AG04449 (cell line): ENCODE measurements around the gene KEL.

Experiments used
- CTCF ChIA-PET: fragments of 350-600 bp; formaldehyde crosslinking; extraction: SDS; loops from one replicate; lab custom pipeline; 2021; ENCODE audit warnings: antibody characterized with exemption; lab: Yijun Ruan, JAX
- POLR2A ChIA-PET: fragments of 400-600, 350-600 bp; formaldehyde crosslinking; extraction: SDS; loops from one replicate; lab custom pipeline; 2020; ENCODE audit warnings: antibody characterized with exemption, inconsistent platforms; lab: Yijun Ruan, JAX
- DNase-seq: peaks from one replicate; pipeline ENCODE4 v3.0.0-alpha.2; 2010; ENCODE audit warnings: low read depth, low spot score
- H3K4me3 ChIP-seq: 2 replicates; pipeline ENCODE4 v1.5.1; 2011; ENCODE audit warnings: low read depth, mild to moderate bottlenecking, control low read depth, low read length
- CTCF ChIP-seq: IDR thresholded peaks from one replicate; pipeline ENCODE4 v1.5.1; 2011; ENCODE audit warnings: mild to moderate bottlenecking, moderate library complexity, low read length, control low read depth, inconsistent platforms; ENCODE audit not compliant: insufficient read depth; ENCODE audit errors: missing control alignments

The KEL gene

GRCh38 chr7:142910031-142910433 lies 52.1 kb downstream of the KEL start:
- H3K4me3 ChIP-seq = no peak overlapping the region
- no peak for TF ChIP-seq CTCF
- ChIA-PET CTCF (interaction anchor here (1.1 to 1.4 kb wide), 3 partner anchors 29 to 94 kb away, joined by 3 to 4 read pairs (median 3); no protein-coding TSS in a partner anchor), POLR2A (no interaction called here)
- no peak for DNase-seq

GRCh38 chr7:142908921-142909890 lies 53.0 kb downstream of the KEL start:
- ChIA-PET POLR2A (no interaction called here), CTCF (interaction anchor here (1.1 to 1.4 kb wide), 2 partner anchors 28 to 94 kb away, joined by 3 to 4 read pairs; no protein-coding TSS in a partner anchor)
- no peak for DNase-seq

GRCh38 chr7:142908290-142908689 lies 53.9 kb downstream of the KEL start:
- POLR2A ChIA-PET = no interaction called here
- no peak for TF ChIP-seq CTCF
- no peak for DNase-seq
- CTCF ChIA-PET = no interaction called here
- H3K4me3 ChIP-seq = no peak overlapping the region

More at GRCh38 chr7:142908921-142909890, 53.0 kb downstream of the KEL start:
- no peak overlapping the region for H3K4me3 ChIP-seq
- no peak for TF ChIP-seq CTCF

GRCh38 chr7:142906643-142907042 lies 55.5 kb downstream of the KEL start:
- TF ChIP-seq CTCF = no peak
- POLR2A ChIA-PET = no interaction called here
- no peak overlapping the region for H3K4me3 ChIP-seq
- no peak for DNase-seq
- CTCF ChIA-PET = no interaction called here

GRCh38 chr7:142905759-142906158 lies 56.4 kb downstream of the KEL start:
- POLR2A ChIA-PET = no interaction called here
- CTCF ChIA-PET = no interaction called here
- no peak overlapping the region for H3K4me3 ChIP-seq
- DNase-seq = no peak
- no peak for TF ChIP-seq CTCF

- no peak for DNase-seq
- H3K4me3 ChIP-seq = no peak overlapping the region
- ChIA-PET POLR2A (interaction anchor here (0.7 kb wide), 1 partner anchor 14 kb away, joined by 3 read pairs; no protein-coding TSS in a partner anchor), CTCF (no interaction called here)
- TF ChIP-seq CTCF = no peak
Observed at GRCh38 chr7:142904128-142904527, 58.0 kb downstream of the KEL start.
